Activated T-cell treated with anti-CD3 and anti-CD28 coated beads, Interleukin-2, amount 50 U/mL, for 72 hours (primary cell): ENCODE measurements around the gene WSB1. TPM values are rescaled to one million over a fixed set of nuclear protein-coding genes. Genes with fewer than 3 reads are reported as not detected.

Experiments used
- ATAC-seq, 2 donors: fragments of 150-1000 bp; cut with Tn5 transposase; replicated peaks in 1 of 2; 2 replicates each; pipeline ENCODE4 v1.10.0; 2021; ENCODE audit warnings: moderate library complexity in 2 of 2, mild to moderate bottlenecking in 1 of 2
- DNase-seq, 2 donors: peaks; one replicate each; pipeline ENCODE4 v3.0.0; 2021 to 2022; ENCODE audit warnings: mixed read lengths in 1 of 2
- H3K27ac Mint-ChIP-seq: one replicate; pipeline ENCODE4 v1.8.0; 2022; ENCODE audit warnings: mild to moderate bottlenecking, moderate library complexity, mixed read lengths
- H3K27me3 Mint-ChIP-seq: one replicate; pipeline ENCODE4 v1.8.0; 2022; ENCODE audit warnings: low read depth, mixed read lengths
- H3K36me3 Mint-ChIP-seq, 2 donors: one replicate each; pipeline ENCODE4 v1.8.0; 2022; ENCODE audit warnings: mixed read lengths in 2 of 2, mild to moderate bottlenecking in 1 of 2; ENCODE audit not compliant: insufficient read depth in 2 of 2
- H3K4me1 Mint-ChIP-seq: one replicate; pipeline ENCODE4 v1.8.0; 2022; ENCODE audit warnings: low read depth, mixed read lengths
- H3K4me3 Mint-ChIP-seq, 2 donors: one replicate each; pipeline ENCODE4 v1.8.0; 2022; ENCODE audit warnings: mild to moderate bottlenecking in 2 of 2, mixed read lengths in 2 of 2, moderate library complexity in 2 of 2
- H3K9me3 Mint-ChIP-seq, 2 donors: one replicate each; pipeline ENCODE4 v1.8.0; 2022; ENCODE audit warnings: mixed read lengths in 2 of 2
- total RNA-seq, 2 donors: library from RNA; stranded (reverse); gene quantifications; one replicate each; pipeline ENCODE4 v1.2.3, GENCODE V29; 2022

The WSB1 gene
- total RNA-seq, 2 donors from 2014 or later, result 104 to 126 TPM

- H3K27ac Mint-ChIP-seq, result no peak overlapping the region
- DNase-seq, result no peak
Observed at GRCh38 chr17:27310565-27311110, 16.7 kb downstream of the WSB1 start.

GRCh38 chr17:27313301-27313700, 19.4 kb downstream of the WSB1 start:
- Mint-ChIP-seq H3K4me3 (no peak overlapping the region), H3K36me3 (peaks cover 13 to 35% of the 10 kb centered on the region in 2 donors), H3K4me1 (no peaks in the 10 kb centered on the region), H3K27ac (no peak overlapping the region), H3K27me3 (no peaks in the 10 kb centered on the region), H3K9me3 (no peaks in the 10 kb centered on the region)
- DNase-seq (no peak), ATAC-seq (no peak)

More at GRCh38 chr17:27310565-27311110, 16.7 kb downstream of the WSB1 start:
- peaks cover 12 to 45% of the 10 kb centered on the region in 2 donors for H3K36me3 Mint-ChIP-seq
- H3K4me1 Mint-ChIP-seq, result peaks cover 6% of the 10 kb centered on the region
- H3K9me3 Mint-ChIP-seq, result no peaks in the 10 kb centered on the region
- no peak overlapping the region for H3K4me3 Mint-ChIP-seq
- no peaks in the 10 kb centered on the region for H3K27me3 Mint-ChIP-seq
- no peak for ATAC-seq

- Mint-ChIP-seq H3K27me3 (no peaks in the 10 kb centered on the region), H3K4me3 (no peak overlapping the region), H3K36me3 (peaks cover 15 to 36% of the 10 kb centered on the region in 2 donors), H3K9me3 (no peaks in the 10 kb centered on the region), H3K4me1 (no peaks in the 10 kb centered on the region), H3K27ac (peak overlapping the region; percentile 42)
- ATAC-seq (no peak), DNase-seq (no peak)
Observed at GRCh38 chr17:27315322-27315721, 21.4 kb downstream of the WSB1 start.

GRCh38 chr17:27315796-27316465, 22.0 kb downstream of the WSB1 start:
- Mint-ChIP-seq H3K36me3 (peaks cover 14 to 34% of the 10 kb centered on the region in 2 donors), H3K4me1 (no peaks in the 10 kb centered on the region), H3K27me3 (no peaks in the 10 kb centered on the region), H3K9me3 (no peaks in the 10 kb centered on the region), H3K4me3 (no peak overlapping the region), H3K27ac (peak overlapping the region; percentile 42)
- ATAC-seq (no peak), DNase-seq (no peak)

GRCh38 chr17:27318228-27318627, 24.3 kb downstream of the WSB1 start:
- ATAC-seq, result no peak
- no peaks in the 10 kb centered on the region for H3K27me3 Mint-ChIP-seq
- peaks cover 5 to 19% of the 10 kb centered on the region in 2 donors for H3K36me3 Mint-ChIP-seq
- DNase-seq, result no peak
- H3K9me3 Mint-ChIP-seq, result no peaks in the 10 kb centered on the region
- H3K4me3 Mint-ChIP-seq, result no peak overlapping the region
- no peak overlapping the region for H3K27ac Mint-ChIP-seq
- no peaks in the 10 kb centered on the region for H3K4me1 Mint-ChIP-seq

- H3K27me3 Mint-ChIP-seq, result no peaks in the 10 kb centered on the region
- DNase-seq (no peak), ATAC-seq (no peak)
- no peak overlapping the region for H3K4me3 Mint-ChIP-seq
- peaks cover 5 to 18% of the 10 kb centered on the region in 2 donors for H3K36me3 Mint-ChIP-seq
- no peaks in the 10 kb centered on the region for H3K9me3 Mint-ChIP-seq
- no peak overlapping the region for H3K27ac Mint-ChIP-seq
- no peaks in the 10 kb centered on the region for H3K4me1 Mint-ChIP-seq
Observed at GRCh38 chr17:27318633-27319032, 24.7 kb downstream of the WSB1 start.

GRCh38 chr17:27319541-27320221, 25.8 kb downstream of the WSB1 start:
- Mint-ChIP-seq H3K36me3 (peaks cover 5 to 17% of the 10 kb centered on the region in 2 donors), H3K27ac (peak overlapping the region; percentile 15), H3K4me1 (no peaks in the 10 kb centered on the region), H3K27me3 (no peaks in the 10 kb centered on the region), H3K4me3 (no peak overlapping the region), H3K9me3 (no peaks in the 10 kb centered on the region)
- ATAC-seq (no peak), DNase-seq (no peak)

GRCh38 chr17:27320222-27320560, 26.3 kb downstream of the WSB1 start:
- H3K4me1 Mint-ChIP-seq, result no peaks in the 10 kb centered on the region
- no peaks in the 10 kb centered on the region for H3K9me3 Mint-ChIP-seq
- no peak overlapping the region for H3K27ac Mint-ChIP-seq
- no peak for ATAC-seq
- peaks cover 3 to 13% of the 10 kb centered on the region in 2 donors for H3K36me3 Mint-ChIP-seq
- no peak overlapping the region for H3K4me3 Mint-ChIP-seq
- H3K27me3 Mint-ChIP-seq, result no peaks in the 10 kb centered on the region
- no peak for DNase-seq

GRCh38 chr17:27321372-27321771, 27.5 kb downstream of the WSB1 start:
- Mint-ChIP-seq H3K27ac (no peak overlapping the region), H3K9me3 (no peaks in the 10 kb centered on the region), H3K27me3 (peaks cover 6% of the 10 kb centered on the region), H3K4me3 (no peak overlapping the region), H3K4me1 (no peaks in the 10 kb centered on the region), H3K36me3 (peaks cover 3 to 6% of the 10 kb centered on the region in 2 donors)
- DNase-seq (no peak), ATAC-seq (no peak)

- Mint-ChIP-seq H3K9me3 (no peaks in the 10 kb centered on the region), H3K27me3 (peaks cover 7% of the 10 kb centered on the region), H3K4me1 (no peaks in the 10 kb centered on the region), H3K36me3 (peaks cover 3% of the 10 kb centered on the region in 2 donors), H3K4me3 (no peak overlapping the region), H3K27ac (no peak overlapping the region)
- no peak for ATAC-seq
- no peak for DNase-seq
Observed at GRCh38 chr17:27322026-27322425, 28.1 kb downstream of the WSB1 start.

- H3K27me3 Mint-ChIP-seq, result peaks cover 7% of the 10 kb centered on the region
- ATAC-seq (no peak), DNase-seq (no peak)
- H3K36me3 Mint-ChIP-seq, result peaks cover 3% of the 10 kb centered on the region in 2 donors
- H3K4me1 Mint-ChIP-seq, result no peaks in the 10 kb centered on the region
- H3K4me3 Mint-ChIP-seq, result no peak overlapping the region
- no peaks in the 10 kb centered on the region for H3K9me3 Mint-ChIP-seq
- no peak overlapping the region for H3K27ac Mint-ChIP-seq
Observed at GRCh38 chr17:27322690-27323508, 29.0 kb downstream of the WSB1 start.

- no peak for DNase-seq
- no peak overlapping the region for H3K4me3 Mint-ChIP-seq
- peaks cover 7% of the 10 kb centered on the region for H3K27me3 Mint-ChIP-seq
- no peaks in the 10 kb centered on the region for H3K4me1 Mint-ChIP-seq
- H3K27ac Mint-ChIP-seq, result no peak overlapping the region
- peaks cover 0 to 3% of the 10 kb centered on the region in 2 donors for H3K36me3 Mint-ChIP-seq
- no peaks in the 10 kb centered on the region for H3K9me3 Mint-ChIP-seq
- ATAC-seq, result no peak
Observed at GRCh38 chr17:27323538-27324215, 29.8 kb downstream of the WSB1 start.
